ENCODE data around the gene CHMP4A.

DNA sequence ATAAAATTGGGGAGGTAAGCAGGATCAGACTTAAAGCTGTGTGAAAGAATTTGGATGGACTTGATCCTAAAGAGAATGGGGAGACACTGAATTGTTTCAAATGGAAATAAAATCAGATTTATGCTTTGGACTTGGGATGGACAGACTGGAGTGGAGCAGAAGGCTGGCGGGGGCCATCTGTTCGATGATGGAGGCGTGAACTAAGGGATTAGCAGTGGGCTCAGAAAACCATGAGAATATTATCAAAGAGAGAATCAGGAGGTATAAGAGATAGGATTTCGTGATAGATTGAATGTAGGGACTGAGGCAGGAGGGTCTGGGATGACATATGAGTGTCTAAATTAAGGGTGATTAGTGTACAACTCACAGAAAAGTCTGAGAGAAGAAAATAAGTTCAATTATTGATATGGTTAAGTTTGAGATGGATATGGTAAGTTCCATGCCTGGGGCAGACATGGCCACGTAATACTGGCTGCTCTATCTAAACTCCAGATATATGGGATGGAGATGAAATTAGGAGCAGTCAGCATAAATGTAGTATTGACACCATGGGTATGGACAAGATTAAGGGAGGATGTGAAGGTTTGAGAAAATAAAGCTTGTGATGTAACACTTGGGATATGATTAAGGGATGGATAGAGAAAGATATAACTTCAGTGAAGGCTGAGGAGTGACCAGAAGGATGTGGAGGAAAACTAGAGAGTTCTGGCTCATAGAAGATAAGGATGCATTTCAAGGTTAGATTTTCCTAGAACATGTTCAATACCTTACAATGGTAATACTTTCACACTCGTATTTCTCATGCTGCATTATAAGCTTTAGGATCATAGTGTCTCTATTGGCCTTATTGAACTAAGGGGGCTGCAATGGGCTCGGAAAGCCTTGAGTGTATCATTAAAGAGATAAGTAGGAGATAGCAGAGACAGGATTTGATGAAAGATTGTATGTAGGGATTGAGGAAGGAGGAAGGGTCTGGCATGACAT is 8.8 kb downstream of the CHMP4A start:
- TF ChIP-seq POLR2A (IDR thresholded peaks at IDR 0.05), result no peak
- TF ChIP-seq CTCF (IDR thresholded peaks at IDR 0.05), result no peak
- TF ChIP-seq POLR2AphosphoS5 (IDR thresholded peaks at IDR 0.05), result no peak

All from prostate gland (tissue), 2 donors.